RPMI8226 (cell line): Measurements from ENCODE around the gene THSD1.
"Not testable (repeated sequence)": the region's sequence is repeated elsewhere in the genome, so short reads cannot be mapped to it uniquely, and the experiment has no call there.

Source experiments
- DNase-seq: peaks from one replicate; pipeline ENCODE4 v3.0.0-alpha.2; 2015

THSD1 gene

GRCh38 chr13:52407436-52407835, 1.5 kb upstream of the THSD1 start:
- not testable (repeated sequence) for DNase-seq

- no peak for DNase-seq
These were observed 657 bp upstream of the THSD1 start for GRCh38 chr13:52406629-52407028.

- no peak for DNase-seq
These were observed 604 bp downstream of the THSD1 start for GRCh38 chr13:52405369-52405766.

- DNase-seq, result no peak
These were observed 6.3 kb downstream of the THSD1 start for GRCh38 chr13:52399708-52400107.

DNA sequence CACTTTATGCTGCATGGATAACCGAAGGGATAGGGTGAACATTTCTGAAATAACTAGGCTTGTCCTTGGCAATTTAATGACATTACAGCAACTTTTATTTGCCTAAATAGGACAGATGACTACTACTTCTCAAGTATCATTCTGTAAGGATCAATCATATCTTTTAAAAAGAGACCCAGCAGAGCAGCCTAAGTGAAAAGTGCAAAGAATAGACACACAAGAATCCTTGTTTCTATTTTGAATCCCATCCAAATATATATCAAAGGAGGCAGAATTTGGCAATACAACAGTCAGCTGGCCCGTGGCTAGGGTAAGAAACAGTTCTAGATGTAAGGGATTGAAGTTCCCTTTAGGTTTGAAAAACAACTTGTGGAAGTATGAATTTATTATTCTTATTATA, 6.9 kb downstream of the THSD1 start:
- DNase-seq, result no peak

DNA sequence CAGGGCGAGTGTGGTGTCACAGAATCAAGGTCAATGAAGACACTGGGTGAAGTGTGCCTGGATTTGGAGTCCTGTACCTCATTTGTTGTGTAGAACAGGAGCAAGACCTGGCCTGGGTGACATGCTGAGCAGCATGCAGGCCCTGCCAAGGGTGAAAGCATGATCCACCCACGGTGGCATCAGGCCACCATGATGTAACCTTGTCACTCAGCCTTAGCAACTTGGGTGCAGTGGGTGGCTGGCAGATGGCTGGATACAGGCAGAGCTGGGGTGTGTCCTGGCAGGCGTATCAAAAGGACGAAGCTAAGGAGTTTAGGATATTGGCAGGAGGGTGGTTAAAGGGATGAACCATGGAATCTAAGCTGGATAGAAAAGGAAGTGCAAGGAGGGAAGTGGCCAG, 10.3 kb downstream of the THSD1 start:
- no peak for DNase-seq

DNA sequence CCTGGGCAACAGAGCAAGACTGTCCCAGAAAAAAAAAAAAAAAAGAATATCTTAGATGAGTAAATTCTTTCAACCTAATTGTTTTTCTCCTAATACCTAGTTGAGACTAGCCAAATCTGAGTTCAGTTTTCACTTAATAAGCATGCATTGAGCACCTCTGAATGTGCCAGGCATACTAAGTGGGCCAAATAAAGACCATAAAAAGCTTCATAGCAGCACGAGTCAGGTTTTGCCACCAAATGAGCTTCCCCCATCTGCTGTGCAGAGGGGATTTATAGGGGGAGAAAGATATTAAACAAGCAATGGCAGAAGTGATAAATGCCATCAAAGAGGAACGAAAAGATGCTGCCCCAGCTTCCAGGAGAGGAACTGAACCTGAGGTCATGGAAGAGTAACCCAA, 11.4 kb downstream of the THSD1 start:
- DNase-seq, result no peak

DNA sequence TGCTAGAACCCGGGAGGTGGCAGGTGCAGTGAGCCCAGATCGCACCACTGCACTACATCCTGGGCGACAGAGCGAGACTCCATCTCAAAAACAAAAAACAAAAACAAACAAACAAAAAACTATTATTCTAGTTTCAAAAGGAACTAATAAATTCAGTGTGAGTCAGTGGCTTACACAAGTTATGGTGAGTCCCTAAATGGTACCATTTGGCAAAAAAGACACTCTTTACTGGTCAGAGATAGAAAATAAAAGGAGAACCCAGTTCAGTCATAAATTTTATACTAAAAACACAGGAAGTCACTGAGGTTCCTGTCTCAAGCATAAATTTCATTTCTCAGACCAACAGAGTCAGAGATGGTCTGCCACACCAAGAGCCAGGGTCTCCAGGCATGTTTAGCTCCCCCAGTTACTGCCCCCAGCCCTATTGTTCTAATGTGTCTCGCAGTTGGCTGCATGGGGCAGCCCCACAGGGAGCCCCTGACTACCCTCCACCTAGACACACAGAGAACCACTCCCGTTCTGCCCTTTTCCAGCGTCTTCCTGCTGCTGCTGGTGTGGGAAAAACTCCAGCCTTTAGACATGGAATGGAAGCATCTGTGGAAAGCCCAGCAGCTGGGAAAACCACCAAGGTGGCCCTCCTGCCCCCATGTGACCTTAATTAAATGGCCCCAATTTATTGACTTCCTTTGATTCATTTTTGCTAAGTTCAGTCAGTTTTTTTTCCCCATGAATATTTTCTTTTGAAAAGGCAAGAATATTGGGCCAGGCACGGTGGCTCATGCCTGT, 12.2 kb downstream of the THSD1 start:
- no peak for DNase-seq

- DNase-seq, result no peak
These were observed 18.3 kb downstream of the THSD1 start for GRCh38 chr13:52387721-52388120.

DNA sequence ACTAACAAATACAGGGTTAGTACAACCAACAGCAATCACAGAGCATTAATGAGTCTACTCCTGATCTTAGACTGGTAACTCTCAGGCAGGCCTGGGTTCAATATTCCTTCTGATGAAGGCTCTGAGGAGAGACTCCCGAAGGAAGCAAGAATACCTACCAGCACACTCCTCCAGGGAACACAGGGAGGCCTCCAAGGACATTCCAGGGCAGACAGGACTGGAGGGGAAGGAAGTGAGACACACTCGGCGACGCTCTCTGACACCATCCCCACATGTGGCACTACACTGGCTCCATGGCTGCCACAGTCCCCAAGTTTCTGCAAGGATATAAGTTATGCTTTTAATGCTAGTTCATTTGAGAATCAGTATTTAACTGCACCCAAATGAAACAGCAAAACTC, 20.1 kb downstream of the THSD1 start:
- no peak for DNase-seq

DNA sequence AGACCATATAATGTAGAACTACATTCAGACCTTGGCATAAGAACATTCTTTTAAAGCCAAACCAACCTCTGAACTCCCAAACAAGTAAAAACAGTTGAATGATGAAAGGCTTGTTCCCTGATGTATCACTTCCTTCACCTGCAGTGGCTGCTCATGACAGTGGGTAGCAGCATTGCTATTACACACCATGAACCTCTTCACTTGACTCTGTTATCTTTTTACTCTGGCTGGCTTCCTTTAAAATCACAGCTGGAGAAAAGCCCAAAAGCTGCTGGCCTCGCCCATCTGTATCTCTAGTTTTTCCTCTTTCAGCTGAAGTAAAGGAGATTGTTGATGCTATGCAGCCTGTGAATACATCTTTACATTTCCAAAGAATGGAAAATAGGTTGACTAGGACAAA, 22.6 kb downstream of the THSD1 start:
- no peak for DNase-seq

DNA sequence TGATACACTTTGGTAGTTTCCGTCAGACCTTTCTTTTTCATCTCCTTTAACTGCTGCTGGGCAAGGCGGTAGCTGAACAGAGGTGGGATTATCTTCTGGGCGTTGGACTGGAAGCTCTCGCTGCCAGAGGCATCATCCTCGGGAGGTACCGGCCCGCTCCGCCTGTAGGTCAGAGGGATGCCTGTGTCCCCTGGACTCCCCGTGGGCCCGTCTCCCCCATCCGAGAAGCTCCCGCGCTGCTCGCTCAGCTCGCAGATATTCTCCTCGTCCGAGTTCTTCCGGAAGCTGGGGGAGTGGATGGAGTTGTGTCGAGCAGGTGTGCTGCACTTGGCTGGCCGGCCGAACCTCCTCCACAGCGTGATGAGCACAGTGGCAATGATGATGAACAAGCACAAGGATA, 27.7 kb downstream of the THSD1 start:
- no peak for DNase-seq

DNA sequence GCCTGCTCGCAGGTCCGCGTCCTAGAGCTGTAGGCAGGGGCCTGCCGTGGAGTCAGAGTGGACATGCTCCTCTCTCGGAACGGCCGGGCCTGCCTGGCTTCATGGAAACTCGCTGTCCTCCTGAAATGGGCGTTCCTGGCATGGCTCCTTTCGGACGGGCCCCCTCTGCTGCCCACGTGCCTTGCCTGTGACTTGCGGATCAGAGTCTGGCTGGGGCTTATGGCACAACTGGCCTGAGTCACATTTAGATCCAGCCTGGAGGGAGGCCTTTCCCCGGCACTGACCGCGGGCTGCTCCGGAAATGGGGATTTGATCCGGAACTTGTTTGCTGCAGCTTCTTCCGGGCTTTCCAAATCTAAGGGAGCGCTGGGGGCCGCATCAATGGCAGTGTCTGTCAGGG, 28.1 kb downstream of the THSD1 start:
- no peak for DNase-seq

GRCh38 chr13:52374873-52375411, 31.0 kb downstream of the THSD1 start:
- DNase-seq, result no peak

DNA sequence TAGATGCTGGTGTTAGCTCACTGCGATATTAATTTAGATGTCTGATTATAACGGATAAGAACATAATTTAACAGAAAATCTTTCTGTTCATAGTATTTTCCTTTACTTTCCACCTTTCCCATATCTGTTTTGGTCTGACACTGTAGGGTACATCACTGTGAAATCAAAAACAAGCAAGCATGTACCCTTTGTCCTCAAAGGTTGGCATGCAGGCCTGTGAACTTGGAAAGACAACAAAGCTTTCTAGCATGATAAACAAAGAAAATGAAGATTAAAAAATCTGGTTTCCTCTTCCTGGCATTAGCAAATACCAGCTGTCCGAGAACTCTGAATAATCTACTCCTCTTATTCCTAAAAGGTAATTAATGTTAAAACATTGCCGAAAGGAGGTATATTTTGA, 31.6 kb downstream of the THSD1 start:
- DNase-seq, result no peak

- not testable (repeated sequence) for DNase-seq
These were observed 32.7 kb downstream of the THSD1 start for GRCh38 chr13:52373277-52373676.

- DNase-seq, result no peak
These were observed 34.2 kb downstream of the THSD1 start for GRCh38 chr13:52371736-52372247.

DNA sequence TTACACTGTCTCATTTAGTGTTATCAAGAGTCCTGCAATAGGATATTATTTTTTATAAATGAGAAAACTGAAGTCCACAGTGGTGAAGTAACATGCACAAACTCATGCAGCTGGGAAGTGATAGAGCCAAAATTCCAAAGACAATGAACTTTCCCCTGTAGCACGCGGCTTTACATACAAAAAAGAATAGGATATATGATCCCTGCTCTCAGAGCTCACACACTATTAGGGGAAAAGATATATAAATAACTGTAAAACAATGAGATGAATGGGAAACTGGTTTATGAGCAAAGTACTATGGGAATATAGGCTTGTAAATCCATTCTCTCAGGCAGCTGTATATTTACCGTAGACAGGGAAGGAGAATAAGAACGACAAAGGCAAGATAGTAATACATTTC, 39.7 kb downstream of the THSD1 start:
- DNase-seq, result no peak

DNA sequence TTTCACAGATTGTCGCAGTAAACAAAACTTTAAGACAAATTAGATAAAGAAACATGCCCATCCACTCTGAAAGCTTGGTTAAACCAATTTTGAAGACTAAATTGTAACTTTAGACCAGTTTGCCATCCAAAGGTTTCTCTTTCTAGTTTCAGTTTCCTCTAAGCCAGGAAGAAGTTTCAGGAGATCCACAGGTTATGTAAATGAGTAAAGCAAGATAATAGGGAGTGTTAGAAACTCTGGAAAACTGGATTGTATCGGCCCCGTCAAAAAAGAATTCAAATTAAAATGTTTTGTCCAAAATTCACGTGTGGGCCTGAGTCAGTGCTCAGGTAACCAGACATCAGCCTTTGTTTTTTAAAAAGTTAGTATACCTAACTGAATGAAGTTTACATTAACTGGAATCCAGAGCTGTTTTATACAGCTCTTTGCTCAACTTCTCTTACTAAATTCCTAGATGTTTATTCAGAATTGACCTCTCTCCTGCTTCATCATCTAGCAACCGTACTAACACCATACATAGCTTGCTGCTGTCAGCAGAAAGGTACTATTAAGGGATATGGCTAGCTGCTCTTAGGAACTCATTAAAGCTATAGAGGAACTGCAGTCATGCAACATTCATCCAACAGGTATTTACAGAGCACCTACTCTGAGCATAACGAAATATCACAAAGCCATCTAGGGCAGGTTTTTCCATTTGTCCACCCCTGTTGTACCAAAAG, 43.6 kb downstream of the THSD1 start:
- not testable (repeated sequence) for DNase-seq

DNA sequence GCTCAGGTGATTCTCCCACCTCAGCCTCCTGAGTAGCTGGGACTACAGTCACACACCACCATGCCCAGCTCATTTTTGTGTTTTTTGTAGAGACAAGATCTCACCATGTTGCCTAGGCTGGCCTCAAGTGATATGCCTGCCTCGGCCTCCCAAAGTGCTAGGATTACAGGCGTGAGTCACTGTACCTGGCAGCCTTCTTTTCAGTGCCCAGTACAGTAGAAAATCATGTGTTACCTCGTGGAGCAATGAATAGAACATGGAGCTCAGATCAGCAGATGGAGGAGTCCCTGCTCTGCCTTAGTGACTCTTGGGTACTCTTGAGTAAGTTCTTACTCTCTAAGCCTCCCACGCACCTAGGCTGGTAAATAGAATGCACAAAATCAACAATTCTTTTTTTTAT, 44.7 kb downstream of the THSD1 start:
- no peak for DNase-seq

- no peak for DNase-seq
These were observed 46.4 kb downstream of the THSD1 start for GRCh38 chr13:52359534-52359933.

DNA sequence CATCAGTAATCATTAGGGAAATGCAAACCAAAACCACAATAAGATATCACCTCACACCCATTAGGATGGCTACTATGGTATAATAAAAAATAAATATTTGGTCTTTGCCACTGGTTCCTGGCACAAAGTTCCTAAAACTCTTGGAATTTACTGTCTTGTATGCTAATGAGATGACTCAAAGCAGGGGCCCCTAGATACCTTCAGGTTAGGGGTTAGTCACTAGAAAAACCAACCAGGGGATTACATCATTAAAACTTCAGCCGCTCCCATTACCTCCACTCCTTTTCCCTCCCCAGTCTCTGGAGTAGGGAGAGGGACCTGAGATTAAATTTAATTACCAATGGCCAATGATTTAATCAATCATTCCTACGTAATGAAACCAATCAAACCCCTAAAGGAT, 49.6 kb downstream of the THSD1 start:
- DNase-seq, result no peak

- DNase-seq, result no peak
These were observed 52.8 kb downstream of the THSD1 start for GRCh38 chr13:52353193-52353592.
